C4-2B (cell line): Measurements from ENCODE around the gene IGFBP4.

Experiments used
- CTCF ChIP-seq: fragments of 450-650 bp; conservative IDR thresholded peaks from 2 replicates; pipeline ENCODE4 v1.5.1; 2017; ENCODE audit warnings: mild to moderate bottlenecking
- ZFX ChIP-seq: fragments of 450-650 bp; IDR thresholded peaks from 2 replicates; pipeline ENCODE4 v1.6.1; 2017

- TF ChIP-seq CTCF: no peak
- TF ChIP-seq ZFX: no peak
Observed at GRCh38 chr17:40453881-40454612, 10.8 kb downstream of the IGFBP4 start.
